ENCODE measurements around the gene FUT8.

DNA sequence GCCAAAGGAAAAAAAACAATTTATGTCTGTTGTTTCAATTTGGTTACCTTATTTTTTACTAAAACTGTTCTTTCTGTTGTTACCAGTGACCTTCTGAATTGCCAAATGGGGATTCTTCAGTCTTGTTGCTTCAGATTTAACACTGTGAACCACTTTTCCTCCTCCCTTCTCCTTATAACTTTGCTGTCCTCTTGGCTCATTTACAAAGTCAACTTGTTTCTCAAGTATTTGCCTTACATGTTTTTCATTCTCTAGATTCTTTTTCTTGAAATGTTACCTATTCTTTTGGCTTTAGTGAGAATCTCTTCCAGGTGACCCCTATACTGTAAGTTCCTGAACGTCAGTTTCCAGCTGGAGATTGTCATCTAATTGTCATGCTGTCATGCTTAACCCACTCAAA lies 19.4 kb downstream of the FUT8 start:
- TF ChIP-seq POLR2A (IDR thresholded peaks at IDR 0.05) = no peak
- TF ChIP-seq, protein P1, sequence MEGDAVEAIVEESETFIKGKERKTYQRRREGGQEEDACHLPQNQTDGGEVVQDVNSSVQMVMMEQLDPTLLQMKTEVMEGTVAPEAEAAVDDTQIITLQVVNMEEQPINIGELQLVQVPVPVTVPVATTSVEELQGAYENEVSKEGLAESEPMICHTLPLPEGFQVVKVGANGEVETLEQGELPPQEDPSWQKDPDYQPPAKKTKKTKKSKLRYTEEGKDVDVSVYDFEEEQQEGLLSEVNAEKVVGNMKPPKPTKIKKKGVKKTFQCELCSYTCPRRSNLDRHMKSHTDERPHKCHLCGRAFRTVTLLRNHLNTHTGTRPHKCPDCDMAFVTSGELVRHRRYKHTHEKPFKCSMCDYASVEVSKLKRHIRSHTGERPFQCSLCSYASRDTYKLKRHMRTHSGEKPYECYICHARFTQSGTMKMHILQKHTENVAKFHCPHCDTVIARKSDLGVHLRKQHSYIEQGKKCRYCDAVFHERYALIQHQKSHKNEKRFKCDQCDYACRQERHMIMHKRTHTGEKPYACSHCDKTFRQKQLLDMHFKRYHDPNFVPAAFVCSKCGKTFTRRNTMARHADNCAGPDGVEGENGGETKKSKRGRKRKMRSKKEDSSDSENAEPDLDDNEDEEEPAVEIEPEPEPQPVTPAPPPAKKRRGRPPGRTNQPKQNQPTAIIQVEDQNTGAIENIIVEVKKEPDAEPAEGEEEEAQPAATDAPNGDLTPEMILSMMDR (IDR thresholded peaks at IDR 0.05) = no peak
- no peak for TF ChIP-seq EP300 (IDR thresholded peaks at IDR 0.05)
- no peak for TF ChIP-seq POLR2AphosphoS5 (IDR thresholded peaks at IDR 0.05)

Measured in suprapubic skin (tissue), 4 donors.